Esophagus (tissue), 2 donors: ENCODE data around the gene NPS. TPM values are rescaled to one million over a fixed set of nuclear protein-coding genes. Genes with fewer than 3 reads are reported as not detected.

Experiments used
- H3K27ac ChIP-seq, 2 donors: one replicate each; pipeline ENCODE4 v1.5.1; 2013; ENCODE audit warnings: low read depth in 2 of 2, mild to moderate bottlenecking in 2 of 2, inconsistent platforms in 1 of 2, low read length in 1 of 2, moderate library complexity in 1 of 2
- H3K27me3 ChIP-seq, 2 donors: one replicate each; pipeline ENCODE4 v1.6.1; 2013; ENCODE audit warnings: low read length in 2 of 2, control low read depth in 1 of 2, mild to moderate bottlenecking in 1 of 2; ENCODE audit not compliant: insufficient read depth in 2 of 2, control insufficient read depth in 1 of 2
- H3K36me3 ChIP-seq, 2 donors: one replicate each; pipeline ENCODE4 v1.6.1; 2013; ENCODE audit warnings: low read length in 1 of 2; ENCODE audit not compliant: control insufficient read depth in 2 of 2, insufficient read depth in 2 of 2
- H3K4me1 ChIP-seq, 2 donors: one replicate each; pipeline ENCODE4 v1.6.1; 2013; ENCODE audit warnings: low read length in 1 of 2; ENCODE audit not compliant: control insufficient read depth in 2 of 2, insufficient read depth in 2 of 2
- H3K4me3 ChIP-seq, 2 donors: one replicate each; pipeline ENCODE4 v1.5.1; 2013; ENCODE audit warnings: low read length in 2 of 2, mild to moderate bottlenecking in 2 of 2, low read depth in 1 of 2, moderate library complexity in 1 of 2
- H3K9me3 ChIP-seq, 2 donors: one replicate each; pipeline ENCODE4 v1.6.1; 2013; ENCODE audit warnings: mild to moderate bottlenecking in 2 of 2, low read depth in 1 of 2, low read length in 1 of 2, moderate library complexity in 1 of 2; ENCODE audit not compliant: control insufficient read depth in 2 of 2, insufficient read depth in 1 of 2
- WGBS, 2 donors: extraction: QIAGEN DNeasy Blood & Tissue Kit; methylation state at CpG; one replicate each; pipeline ENCODE4 v1.1.7; 2013; 5-methylcytosine and 5-hydroxymethylcytosine counted together
- polyA plus RNA-seq, 2 donors: library from polyadenylated mRNA; stranded (reverse); fragments of 200-250 nt; gene quantifications; one replicate each; pipeline ENCODE4 v1.2.3, GENCODE V29; 2013
- donor health status: healthy with polysubstance abuse.
- donor health status: Bipolar disorder and iron deficiency.

The NPS gene, protein sequence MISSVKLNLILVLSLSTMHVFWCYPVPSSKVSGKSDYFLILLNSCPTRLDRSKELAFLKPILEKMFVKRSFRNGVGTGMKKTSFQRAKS
- polyA plus RNA-seq = not detected

DNA sequence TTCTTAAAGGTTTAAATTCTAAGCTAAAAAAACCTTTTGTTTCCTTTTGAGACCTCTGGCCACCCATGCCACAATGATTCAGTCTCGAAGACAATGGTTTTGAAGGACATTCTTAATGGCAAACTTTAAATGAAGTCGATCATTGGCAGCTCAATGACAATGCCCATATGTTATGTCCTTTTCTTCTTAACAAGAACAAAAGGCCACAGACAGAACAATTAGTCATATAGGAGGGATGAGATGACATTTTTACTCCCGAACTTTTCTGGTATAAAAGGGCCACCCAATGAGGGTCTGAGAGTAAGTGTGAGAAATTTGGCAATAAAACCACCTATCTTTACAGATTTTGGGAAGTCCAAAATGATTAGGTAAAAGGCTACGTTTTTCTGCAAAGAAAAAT is at the start of gene NPS:
NPS (plus strand) TSS at position 301 of the 400 bp plus-strand sequence; CDS start at position 361, 60 bp downstream.
- Histone ChIP-seq H3K4me3 (no peak within 1 kb of the TSS), H3K4me1 (no peaks in the 10 kb centered on the region), H3K36me3 (no peaks in the 10 kb centered on the region), H3K27ac (no peak within 1 kb of the TSS), H3K27me3 (no peaks in the 10 kb centered on the region), H3K9me3 (peaks cover 0 to 5% of the 10 kb centered on the region in 2 donors)
- 55 to 62% methylated on average over 4 of the region's 4 CpGs for WGBS, 2 donors

DNA sequence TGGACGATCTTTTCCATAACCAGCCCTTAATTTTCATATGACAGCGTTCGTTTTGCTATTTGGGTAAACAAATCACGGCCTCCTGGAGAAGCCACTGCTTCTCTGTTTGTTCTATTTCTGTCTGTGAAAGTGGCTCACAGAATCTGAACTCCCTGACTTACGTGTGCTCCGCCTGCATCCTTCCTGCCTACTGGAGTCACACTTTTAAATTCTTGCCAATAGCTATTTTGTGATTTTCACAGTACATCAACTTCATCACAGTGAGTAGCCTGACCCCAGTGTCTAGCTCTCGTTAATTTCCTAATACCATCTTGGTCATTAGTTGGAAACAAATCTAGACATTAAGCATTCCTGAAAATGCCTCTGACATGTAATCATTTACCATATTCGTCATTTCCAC is 49.0 kb upstream of the NPS start:
- Histone ChIP-seq H3K9me3 (no peaks in the 10 kb centered on the region), H3K27me3 (no peaks in the 10 kb centered on the region), H3K27ac (no peak overlapping the region), H3K4me1 (no peaks in the 10 kb centered on the region), H3K36me3 (no peaks in the 10 kb centered on the region), H3K4me3 (no peak overlapping the region)
- whole genome bisulfite sequencing, 2 donors = 56 to 67% methylated on average over 8 of the region's 8 CpGs

DNA sequence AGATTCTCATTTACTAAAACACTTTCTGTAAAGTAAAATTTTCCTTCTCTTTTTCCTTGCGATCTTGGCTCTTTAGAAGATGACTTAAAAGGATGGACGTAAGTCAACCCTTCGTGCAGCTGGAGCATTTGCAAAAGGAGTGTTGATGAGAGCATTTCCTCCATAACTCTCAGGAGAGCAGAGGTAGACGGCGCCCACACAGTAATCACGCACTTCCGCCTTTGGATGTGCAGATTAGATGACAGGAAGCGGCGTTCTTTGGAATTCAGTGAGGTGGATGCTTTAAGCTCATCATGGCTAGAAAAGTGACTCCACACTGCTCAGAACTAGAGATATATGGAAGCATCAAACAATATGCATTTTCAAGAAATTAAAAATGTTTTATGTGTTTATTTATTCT is 43.0 kb upstream of the NPS start:
- no peak overlapping the region for H3K4me3 ChIP-seq
- WGBS, 2 donors = 69 to 75% methylated on average over 9 of the region's 9 CpGs
- no peaks in the 10 kb centered on the region for H3K36me3 ChIP-seq
- H3K27me3 ChIP-seq = no peaks in the 10 kb centered on the region
- H3K4me1 ChIP-seq = no peaks in the 10 kb centered on the region
- no peak overlapping the region for H3K27ac ChIP-seq
- H3K9me3 ChIP-seq = no peaks in the 10 kb centered on the region

DNA sequence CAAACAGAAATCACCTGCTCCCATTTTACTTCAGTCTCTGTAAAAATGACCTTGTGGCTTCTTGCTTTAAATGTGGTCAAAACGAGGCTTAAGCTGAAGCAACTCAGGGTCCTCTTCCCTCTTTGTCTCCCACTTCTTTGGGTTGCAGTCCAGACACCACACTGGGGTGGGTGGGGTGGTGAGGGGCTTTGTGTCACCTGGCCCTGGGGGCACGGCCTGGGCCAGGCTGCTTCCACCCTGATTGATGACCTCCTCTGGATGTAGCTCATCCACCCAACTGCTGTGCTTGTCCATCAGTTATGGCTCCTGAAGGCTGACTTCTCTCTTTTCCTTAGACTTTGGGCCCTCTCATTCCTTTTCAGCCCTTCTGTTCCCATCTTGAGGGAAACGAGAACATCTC is 26.8 kb upstream of the NPS start:
- Histone ChIP-seq H3K4me3 (no peak overlapping the region), H3K27ac (no peak overlapping the region), H3K27me3 (no peaks in the 10 kb centered on the region), H3K36me3 (no peaks in the 10 kb centered on the region), H3K9me3 (no peaks in the 10 kb centered on the region), H3K4me1 (no peaks in the 10 kb centered on the region)
- WGBS, 2 donors = 66 to 74% methylated on average over 3 of the region's 3 CpGs

DNA sequence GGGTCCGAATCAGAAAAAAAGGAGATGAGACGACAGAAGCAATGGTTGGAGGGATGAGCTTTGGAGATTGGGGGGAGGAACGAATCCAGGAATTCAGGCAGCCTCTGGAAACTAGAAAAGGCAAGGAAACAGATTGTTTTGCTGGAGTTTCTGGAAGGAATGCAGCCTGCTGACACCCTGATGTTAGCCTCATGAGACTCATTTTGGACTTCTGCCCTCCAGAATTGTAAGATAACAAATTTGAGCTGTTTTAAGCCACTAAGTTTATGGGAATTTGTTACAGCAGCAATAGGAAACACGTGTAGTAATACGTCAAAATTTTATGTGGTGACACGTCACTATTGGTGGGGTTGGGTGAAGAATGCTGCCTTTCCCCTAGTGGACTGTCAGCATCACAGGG is 25.6 kb upstream of the NPS start:
- Histone ChIP-seq H3K27ac (no peak overlapping the region), H3K4me1 (no peaks in the 10 kb centered on the region), H3K27me3 (no peaks in the 10 kb centered on the region), H3K4me3 (no peak overlapping the region), H3K9me3 (no peaks in the 10 kb centered on the region), H3K36me3 (no peaks in the 10 kb centered on the region)
- 65 to 70% methylated on average over 6 of the region's 6 CpGs for WGBS, 2 donors

DNA sequence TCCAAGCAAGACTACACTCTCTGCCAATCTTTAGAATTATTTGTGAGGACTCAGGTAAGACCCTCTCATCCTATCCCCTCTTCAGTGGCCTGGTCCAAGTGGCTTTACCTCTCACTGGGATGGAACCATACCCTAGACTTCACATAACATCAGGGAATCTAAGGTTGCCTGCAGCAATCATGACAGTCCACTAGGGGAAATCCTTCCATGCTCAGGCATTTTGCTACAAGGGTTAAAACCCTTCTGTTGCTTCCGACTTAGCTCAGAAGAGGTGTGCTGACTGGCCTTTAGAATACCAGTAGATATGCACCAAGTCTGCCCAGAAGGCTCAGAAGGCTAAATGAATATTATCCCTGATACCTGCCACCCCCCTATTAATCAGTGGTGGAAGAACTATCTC is 24.9 kb upstream of the NPS start:
- Histone ChIP-seq H3K27me3 (no peaks in the 10 kb centered on the region), H3K4me1 (no peaks in the 10 kb centered on the region), H3K9me3 (no peaks in the 10 kb centered on the region), H3K4me3 (no peak overlapping the region), H3K36me3 (no peaks in the 10 kb centered on the region), H3K27ac (no peak overlapping the region)
- WGBS, 2 donors = 45 to 50% methylated on average over 1 of the region's 1 CpG

DNA sequence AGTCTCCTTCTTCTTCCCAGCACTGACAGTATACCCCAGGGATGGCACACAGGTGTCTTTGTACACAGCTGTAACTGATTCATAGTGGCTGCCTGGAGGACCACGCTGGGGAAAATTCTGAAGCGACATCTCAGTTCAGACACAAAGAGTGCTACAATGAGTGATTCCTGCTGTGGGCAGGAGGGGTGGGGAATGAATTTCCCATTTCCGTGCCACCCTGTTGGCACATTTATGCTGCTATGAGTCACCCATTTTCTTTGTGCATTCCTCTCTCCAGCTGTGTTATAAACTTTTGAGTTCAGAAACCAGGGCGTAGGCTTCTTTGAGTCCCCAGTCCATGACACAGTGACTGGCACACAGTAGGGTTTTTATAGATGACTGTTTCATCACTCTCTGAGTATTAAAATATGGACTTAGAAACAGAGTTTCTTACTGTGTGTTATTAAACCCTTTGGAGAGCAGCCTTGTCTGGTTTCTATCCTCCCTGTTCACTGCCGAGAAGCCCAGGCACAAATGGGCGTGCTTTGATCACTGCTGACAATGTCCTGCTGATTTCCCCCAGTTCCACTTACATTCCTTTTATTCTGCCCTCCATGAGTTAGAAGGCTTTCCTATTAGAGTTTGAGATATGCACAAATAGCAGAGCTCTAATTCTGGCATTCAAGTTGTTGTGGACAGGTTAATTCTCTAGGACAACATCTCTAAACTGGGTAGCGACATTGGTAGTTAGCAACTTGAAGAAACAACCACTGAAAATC is 24.0 kb upstream of the NPS start:
- WGBS, 2 donors = 57 to 63% methylated on average over 7 of the region's 7 CpGs
- Histone ChIP-seq H3K9me3 (no peaks in the 10 kb centered on the region), H3K4me3 (no peak overlapping the region), H3K4me1 (no peaks in the 10 kb centered on the region), H3K27ac (no peak overlapping the region), H3K36me3 (no peaks in the 10 kb centered on the region), H3K27me3 (no peaks in the 10 kb centered on the region)

DNA sequence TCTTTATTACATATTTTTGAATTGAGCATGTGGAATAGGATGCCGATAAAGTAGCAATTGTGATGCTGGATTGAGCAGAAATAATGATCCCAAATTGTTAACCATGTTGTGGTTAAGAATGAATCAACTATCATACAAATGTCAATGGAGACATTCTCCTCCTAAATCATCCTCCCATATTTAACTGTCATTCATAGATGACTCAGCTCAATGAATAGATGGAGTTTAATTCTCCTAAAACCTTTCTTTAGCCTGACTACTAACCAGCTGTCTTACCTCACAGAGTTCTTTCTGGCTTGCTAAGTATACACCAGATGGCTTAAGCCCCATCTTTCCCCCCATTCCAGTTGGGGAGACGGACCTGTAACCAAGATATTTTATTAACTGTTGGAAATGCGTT is 23.4 kb upstream of the NPS start:
- no peak overlapping the region for H3K27ac ChIP-seq
- no peaks in the 10 kb centered on the region for H3K9me3 ChIP-seq
- H3K27me3 ChIP-seq = no peaks in the 10 kb centered on the region
- no peak overlapping the region for H3K4me3 ChIP-seq
- WGBS, 2 donors = 75 to 76% methylated on average over 3 of the region's 3 CpGs
- no peaks in the 10 kb centered on the region for H3K4me1 ChIP-seq
- no peaks in the 10 kb centered on the region for H3K36me3 ChIP-seq

DNA sequence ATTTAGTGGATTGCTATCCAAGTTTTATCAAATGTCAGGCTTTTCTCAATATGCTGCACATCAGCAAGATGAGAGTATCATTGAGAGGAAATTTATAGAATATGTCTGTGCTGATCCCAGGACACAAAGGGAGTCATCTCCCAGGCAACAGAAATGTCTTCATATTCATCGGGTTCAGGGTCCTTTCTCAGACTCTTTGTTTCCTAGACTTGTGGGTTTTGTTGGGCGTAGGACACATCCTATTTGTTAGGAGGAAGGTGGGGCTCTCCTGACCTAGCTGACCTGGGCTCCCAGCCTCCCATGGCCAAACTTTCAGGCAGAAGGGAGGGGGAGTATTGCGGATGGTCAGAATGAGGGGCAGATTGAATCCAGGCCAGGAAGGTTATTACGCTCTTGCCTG is 22.9 kb upstream of the NPS start:
- H3K27ac ChIP-seq = no peak overlapping the region
- no peaks in the 10 kb centered on the region for H3K36me3 ChIP-seq
- no peaks in the 10 kb centered on the region for H3K9me3 ChIP-seq
- H3K27me3 ChIP-seq = no peaks in the 10 kb centered on the region
- H3K4me1 ChIP-seq = no peaks in the 10 kb centered on the region
- WGBS, 2 donors = 75 to 82% methylated on average over 4 of the region's 4 CpGs
- no peak overlapping the region for H3K4me3 ChIP-seq

DNA sequence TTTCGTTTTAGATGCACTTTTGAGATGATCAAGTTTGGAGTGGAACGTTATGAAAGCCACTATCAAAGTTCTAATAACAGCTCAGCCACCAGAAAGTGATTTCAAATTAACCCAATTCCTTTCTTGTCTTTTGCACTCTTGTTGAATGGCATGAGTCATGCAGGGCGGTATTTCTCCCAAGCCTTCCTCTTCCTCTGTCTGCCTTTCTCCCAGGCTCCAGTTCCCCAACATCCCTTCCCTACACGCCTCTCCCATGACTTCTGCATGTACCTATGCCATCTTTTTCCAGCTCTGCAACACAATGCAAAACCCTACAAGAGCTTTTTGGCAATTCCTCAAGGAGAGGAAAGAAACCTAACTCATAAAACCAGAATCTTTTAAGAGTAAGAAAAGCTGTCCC is 21.8 kb upstream of the NPS start:
- WGBS, 2 donors = 65 to 69% methylated on average over 4 of the region's 4 CpGs
- Histone ChIP-seq H3K4me3 (no peak overlapping the region), H3K27me3 (no peaks in the 10 kb centered on the region)

More for the DNA sequence above, 21.8 kb upstream of the NPS start:
- no peaks in the 10 kb centered on the region for H3K4me1 ChIP-seq
- H3K27ac ChIP-seq = no peak overlapping the region
- no peaks in the 10 kb centered on the region for H3K36me3 ChIP-seq
- no peaks in the 10 kb centered on the region for H3K9me3 ChIP-seq
